ENCODE data around the gene CCDC167.
A peak's percentile ranks its signal among the peaks of the same experiment; 100 is the strongest.

CCDC167 gene

GRCh38 chr6:37499433-37500293, at the start of gene CCDC167:
Gene CCDC167 (minus strand): TSS chr6:37499893. CDS start chr6:37499863, 30 bp downstream.
- TF ChIP-seq CTCF (IDR thresholded peaks at IDR 0.05; ENCODE audit: unreplicated experiment in 3 of 3), result no peak
- H3K36me3 Mint-ChIP-seq (ENCODE audit: low read depth), result no peaks in the 10 kb centered on the region
- peak within 1 kb of the TSS; percentile 24 to 75 (median 51) for H3K27ac Mint-ChIP-seq
- H3K27me3 Mint-ChIP-seq (ENCODE audit: low read depth), result peaks cover 10% of the 10 kb centered on the region
- H3K4me3 Mint-ChIP-seq, result peak within 1 kb of the TSS; percentile 87 to 90 (median 88)
- no peaks in the 10 kb centered on the region for H3K9me3 Mint-ChIP-seq
- H3K4me1 Mint-ChIP-seq, result peaks cover 23% of the 10 kb centered on the region

GRCh38 chr6:37549154-37549553, 49.5 kb upstream of the CCDC167 start:
- TF ChIP-seq CTCF (IDR thresholded peaks at IDR 0.05; ENCODE audit: unreplicated experiment in 3 of 3), result no peak
- H3K27ac Mint-ChIP-seq, result peak overlapping the region in 1 of 3 experiments; percentile 60
- peaks cover 29% of the 10 kb centered on the region for H3K4me1 Mint-ChIP-seq
- H3K27me3 Mint-ChIP-seq (ENCODE audit: low read depth), result peaks cover 44% of the 10 kb centered on the region
- H3K36me3 Mint-ChIP-seq (ENCODE audit: low read depth), result no peaks in the 10 kb centered on the region
- H3K4me3 Mint-ChIP-seq, result no peak overlapping the region
- H3K9me3 Mint-ChIP-seq, result no peaks in the 10 kb centered on the region

- Mint-ChIP-seq H3K9me3 (no peaks in the 10 kb centered on the region), H3K4me1 (peaks cover 22% of the 10 kb centered on the region), H3K4me3 (no peak overlapping the region), H3K36me3 (ENCODE audit: low read depth) (no peaks in the 10 kb centered on the region), H3K27me3 (ENCODE audit: low read depth) (peaks cover 45% of the 10 kb centered on the region), H3K27ac (peak overlapping the region in 2 of 3 experiments; percentile 38 to 79)
- TF ChIP-seq CTCF (IDR thresholded peaks at IDR 0.05; ENCODE audit: unreplicated experiment in 3 of 3), result no peak
These were observed 48.5 kb upstream of the CCDC167 start for GRCh38 chr6:37548067-37548674.

GRCh38 chr6:37547564-37548061, 47.9 kb upstream of the CCDC167 start:
- H3K4me3 Mint-ChIP-seq, result no peak overlapping the region
- H3K27me3 Mint-ChIP-seq (ENCODE audit: low read depth), result peaks cover 44% of the 10 kb centered on the region
- no peak for TF ChIP-seq CTCF (IDR thresholded peaks at IDR 0.05; ENCODE audit: unreplicated experiment in 3 of 3)
- H3K27ac Mint-ChIP-seq, result peak overlapping the region in 2 of 3 experiments; percentile 38 to 79
- H3K4me1 Mint-ChIP-seq, result peaks cover 17% of the 10 kb centered on the region
- no peaks in the 10 kb centered on the region for H3K36me3 Mint-ChIP-seq (ENCODE audit: low read depth)
- no peaks in the 10 kb centered on the region for H3K9me3 Mint-ChIP-seq

GRCh38 chr6:37546141-37546871, 46.6 kb upstream of the CCDC167 start:
- no peaks in the 10 kb centered on the region for H3K36me3 Mint-ChIP-seq (ENCODE audit: low read depth)
- peaks cover 42% of the 10 kb centered on the region for H3K27me3 Mint-ChIP-seq (ENCODE audit: low read depth)
- no peak for TF ChIP-seq CTCF (IDR thresholded peaks at IDR 0.05; ENCODE audit: unreplicated experiment in 3 of 3)
- peaks cover 7% of the 10 kb centered on the region for H3K4me1 Mint-ChIP-seq
- no peak overlapping the region for H3K27ac Mint-ChIP-seq
- H3K9me3 Mint-ChIP-seq, result no peaks in the 10 kb centered on the region
- H3K4me3 Mint-ChIP-seq, result no peak overlapping the region
